Kidney epithelial cell (primary cell): ENCODE results near the gene PLEKHA1. TPM values are rescaled to one million over a fixed set of nuclear protein-coding genes. Genes with fewer than 3 reads are reported as not detected.

Experiments used
- DNase-seq: peaks from one replicate; pipeline ENCODE4 v3.0.0-alpha.2; 2010; ENCODE audit warnings: low read depth
- H3K27me3 ChIP-seq: 2 replicates; pipeline ENCODE4 v1.6.0; 2011; ENCODE audit warnings: low read length; ENCODE audit not compliant: control insufficient read depth, insufficient read depth
- H3K36me3 ChIP-seq: 2 replicates; pipeline ENCODE4 v1.5.1; 2011; ENCODE audit warnings: low read length; ENCODE audit not compliant: control insufficient read depth, insufficient read depth
- H3K4me3 ChIP-seq: 2 replicates; pipeline ENCODE4 v1.5.1; 2011; ENCODE audit warnings: low read depth, mild to moderate bottlenecking, control low read depth, low read length
- CTCF ChIP-seq: IDR thresholded peaks from 2 replicates; pipeline ENCODE4 v1.5.1; 2011; ENCODE audit warnings: mild to moderate bottlenecking, moderate library complexity, low read length, control low read depth, inconsistent platforms; ENCODE audit not compliant: insufficient read depth, poor library complexity, severe bottlenecking
- total RNA-seq: library from RNA; depleted of rRNA; stranded (reverse); fragments of >200 nt; gene quantifications from 2 replicates; pipeline ENCODE4 v1.2.3, GENCODE V29; 2015

PLEKHA1 gene
- total RNA-seq, 1 donor from 2014 or later = 48.7 TPM

- Histone ChIP-seq H3K4me3 (no peak overlapping the region), H3K36me3 (no peaks in the 10 kb centered on the region), H3K27me3 (no peaks in the 10 kb centered on the region)
- DNase-seq = no peak
- no peak for TF ChIP-seq CTCF
Observed at GRCh38 chr10:122471531-122472177, 97.1 kb downstream of the PLEKHA1 start.

GRCh38 chr10:122473116-122473515 is 98.6 kb downstream of the PLEKHA1 start:
- no peak overlapping the region for H3K4me3 ChIP-seq
- DNase-seq = no peak
- H3K27me3 ChIP-seq = no peaks in the 10 kb centered on the region
- no peaks in the 10 kb centered on the region for H3K36me3 ChIP-seq
- TF ChIP-seq CTCF = no peak

GRCh38 chr10:122474131-122474818 is 99.8 kb downstream of the PLEKHA1 start:
- DNase-seq = no peak
- Histone ChIP-seq H3K36me3 (no peaks in the 10 kb centered on the region), H3K27me3 (no peaks in the 10 kb centered on the region), H3K4me3 (no peak overlapping the region)
- no peak for TF ChIP-seq CTCF

GRCh38 chr10:122475100-122475499 is 100.6 kb downstream of the PLEKHA1 start:
- Histone ChIP-seq H3K36me3 (no peaks in the 10 kb centered on the region), H3K27me3 (no peaks in the 10 kb centered on the region), H3K4me3 (no peak overlapping the region)
- no peak for DNase-seq
- TF ChIP-seq CTCF = no peak

GRCh38 chr10:122475591-122476332 is 101.3 kb downstream of the PLEKHA1 start:
- no peak for TF ChIP-seq CTCF
- no peaks in the 10 kb centered on the region for H3K36me3 ChIP-seq
- DNase-seq = no peak
- no peak overlapping the region for H3K4me3 ChIP-seq
- H3K27me3 ChIP-seq = no peaks in the 10 kb centered on the region

- no peak for TF ChIP-seq CTCF
- Histone ChIP-seq H3K4me3 (no peak overlapping the region), H3K36me3 (no peaks in the 10 kb centered on the region), H3K27me3 (no peaks in the 10 kb centered on the region)
- no peak for DNase-seq
Observed at GRCh38 chr10:122476333-122476695, 101.8 kb downstream of the PLEKHA1 start.
